ENCODE measurements around the gene LRCH2. TPM values are rescaled to one million over a fixed set of nuclear protein-coding genes. Genes with fewer than 3 reads are reported as not detected.

LRCH2 gene
- total RNA-seq, 1 experiment from 2014 or later = 6.6 TPM

DNA sequence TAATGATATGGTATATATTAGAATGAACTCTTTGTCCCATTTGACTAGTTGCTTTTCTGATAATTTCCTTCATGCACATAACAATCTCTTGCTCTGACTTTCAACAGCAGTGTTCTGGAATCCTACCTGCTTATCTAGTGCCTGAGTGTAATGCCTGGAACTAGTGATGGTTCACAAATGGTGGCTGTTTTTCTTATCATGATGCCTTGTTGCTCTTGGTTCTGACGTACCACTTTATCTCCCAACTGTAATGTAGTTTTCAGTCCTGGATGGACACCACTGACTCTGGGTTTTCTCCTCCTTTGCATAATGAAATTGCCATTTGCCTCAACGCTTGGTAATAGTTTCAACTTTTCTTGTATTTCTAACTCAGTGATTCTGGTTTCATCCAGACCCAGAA lies 30.1 kb upstream of the LRCH2 start:
- Histone ChIP-seq H3K56ac (ENCODE audit: insufficient read length, low read depth, low read length) (no peak overlapping the region), H3K4me1 (ENCODE audit: insufficient read depth, low read length) (no peaks in the 10 kb centered on the region), H4K8ac (replicated peaks; ENCODE audit: insufficient read length, low read depth, low read length) (no peak overlapping the region), H3K4me2 (ENCODE audit: insufficient read depth, insufficient read length, low read length) (no peak overlapping the region), H3K27me3 (ENCODE audit: insufficient read depth, low read length) (no peaks in the 10 kb centered on the region), H3T11ph (ENCODE audit: low read length) (no peak overlapping the region), H2AFZ (ENCODE audit: low read length) (no peak overlapping the region), H2BK12ac (ENCODE audit: insufficient read length, low read depth, low read length) (no peak overlapping the region), H4K91ac (ENCODE audit: insufficient read length, low read depth, low read length) (no peak overlapping the region), H2AK5ac (ENCODE audit: insufficient read length, low read length) (no peak overlapping the region), H3K79me1 (ENCODE audit: insufficient read depth, low read depth, low read length, poor library complexity, severe bottlenecking) (no peaks in the 10 kb centered on the region), H2BK5ac (ENCODE audit: insufficient read length, low read length) (no peak overlapping the region), H2BK15ac (ENCODE audit: low read depth, low read length) (no peak overlapping the region), H3K9me3 (ENCODE audit: control insufficient read depth, low read depth, low read length) (no peaks in the 10 kb centered on the region), H2BK20ac (ENCODE audit: low read depth, low read length, poor library complexity, severe bottlenecking) (no peak overlapping the region), H3K4ac (ENCODE audit: low read depth, low read length) (no peak overlapping the region), H2BK120ac (ENCODE audit: low read depth, low read length, poor library complexity, severe bottlenecking) (no peak overlapping the region), H3K14ac (ENCODE audit: insufficient read depth, low read length) (no peak overlapping the region), H3K9ac (ENCODE audit: extremely low read depth, insufficient read length, low read length) (no peak overlapping the region), H3K18ac (ENCODE audit: insufficient read length, low read depth, low read length) (no peak overlapping the region), H3K27ac (ENCODE audit: insufficient read length, low read depth, low read length) (no peak overlapping the region), H4K20me1 (ENCODE audit: control insufficient read depth, insufficient read depth, insufficient read length) (no peaks in the 10 kb centered on the region), H4K5ac (ENCODE audit: insufficient read length, low read depth, low read length) (no peak overlapping the region), H3K79me2 (ENCODE audit: insufficient read depth, low read length) (no peaks in the 10 kb centered on the region), H3K23ac (ENCODE audit: insufficient read length, low read depth, low read length) (no peak overlapping the region), H3K23me2 (ENCODE audit: insufficient read length, low read depth, low read length, poor library complexity, severe bottlenecking) (no peaks in the 10 kb centered on the region)
- no peak for DNase-seq
- H3K4me3 Mint-ChIP-seq = no peak overlapping the region
- no CpG with 5 or more reads among the region's 2 CpGs for WGBS (ENCODE audit: extremely low coverage, insufficient read length, low lambda C conversion rate)
- H3K27ac Mint-ChIP-seq = no peak overlapping the region
- TF ChIP-seq, protein P1, sequence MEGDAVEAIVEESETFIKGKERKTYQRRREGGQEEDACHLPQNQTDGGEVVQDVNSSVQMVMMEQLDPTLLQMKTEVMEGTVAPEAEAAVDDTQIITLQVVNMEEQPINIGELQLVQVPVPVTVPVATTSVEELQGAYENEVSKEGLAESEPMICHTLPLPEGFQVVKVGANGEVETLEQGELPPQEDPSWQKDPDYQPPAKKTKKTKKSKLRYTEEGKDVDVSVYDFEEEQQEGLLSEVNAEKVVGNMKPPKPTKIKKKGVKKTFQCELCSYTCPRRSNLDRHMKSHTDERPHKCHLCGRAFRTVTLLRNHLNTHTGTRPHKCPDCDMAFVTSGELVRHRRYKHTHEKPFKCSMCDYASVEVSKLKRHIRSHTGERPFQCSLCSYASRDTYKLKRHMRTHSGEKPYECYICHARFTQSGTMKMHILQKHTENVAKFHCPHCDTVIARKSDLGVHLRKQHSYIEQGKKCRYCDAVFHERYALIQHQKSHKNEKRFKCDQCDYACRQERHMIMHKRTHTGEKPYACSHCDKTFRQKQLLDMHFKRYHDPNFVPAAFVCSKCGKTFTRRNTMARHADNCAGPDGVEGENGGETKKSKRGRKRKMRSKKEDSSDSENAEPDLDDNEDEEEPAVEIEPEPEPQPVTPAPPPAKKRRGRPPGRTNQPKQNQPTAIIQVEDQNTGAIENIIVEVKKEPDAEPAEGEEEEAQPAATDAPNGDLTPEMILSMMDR (conservative IDR thresholded peaks at IDR 0.05) = no peak
- H3K4me1 Mint-ChIP-seq = peaks cover 5 to 8% of the 10 kb centered on the region in 2 experiments
- no peaks in the 10 kb centered on the region for H3K36me3 Mint-ChIP-seq (ENCODE audit: insufficient read depth in 1 of 3, low read depth in 3 of 3)
- H3K9me3 Mint-ChIP-seq = no peaks in the 10 kb centered on the region
- H3K27me3 Mint-ChIP-seq (ENCODE audit: low read depth) = peaks cover 11% of the 10 kb centered on the region

Measured in H9 (cell line).